GM12864 (cell line): Measurements from ENCODE around the gene ZNF276.

Experiments used
- DNase-seq: peaks from one replicate; pipeline ENCODE4 v3.0.0-alpha.2; 2011; ENCODE audit warnings: low read depth
- H3K4me3 ChIP-seq: 2 replicates; pipeline ENCODE4 v1.5.1; 2011; ENCODE audit warnings: mild to moderate bottlenecking, low read depth, low read length, control low read depth
- TF ChIP-seq, protein P1 (sequence below): IDR thresholded peaks from 2 replicates; pipeline ENCODE4 v1.5.1; 2011; ENCODE audit warnings: low read depth, mild to moderate bottlenecking, moderate library complexity, low read length, control low read depth, inconsistent platforms; ENCODE audit errors: missing control alignments

ZNF276 gene

DNA sequence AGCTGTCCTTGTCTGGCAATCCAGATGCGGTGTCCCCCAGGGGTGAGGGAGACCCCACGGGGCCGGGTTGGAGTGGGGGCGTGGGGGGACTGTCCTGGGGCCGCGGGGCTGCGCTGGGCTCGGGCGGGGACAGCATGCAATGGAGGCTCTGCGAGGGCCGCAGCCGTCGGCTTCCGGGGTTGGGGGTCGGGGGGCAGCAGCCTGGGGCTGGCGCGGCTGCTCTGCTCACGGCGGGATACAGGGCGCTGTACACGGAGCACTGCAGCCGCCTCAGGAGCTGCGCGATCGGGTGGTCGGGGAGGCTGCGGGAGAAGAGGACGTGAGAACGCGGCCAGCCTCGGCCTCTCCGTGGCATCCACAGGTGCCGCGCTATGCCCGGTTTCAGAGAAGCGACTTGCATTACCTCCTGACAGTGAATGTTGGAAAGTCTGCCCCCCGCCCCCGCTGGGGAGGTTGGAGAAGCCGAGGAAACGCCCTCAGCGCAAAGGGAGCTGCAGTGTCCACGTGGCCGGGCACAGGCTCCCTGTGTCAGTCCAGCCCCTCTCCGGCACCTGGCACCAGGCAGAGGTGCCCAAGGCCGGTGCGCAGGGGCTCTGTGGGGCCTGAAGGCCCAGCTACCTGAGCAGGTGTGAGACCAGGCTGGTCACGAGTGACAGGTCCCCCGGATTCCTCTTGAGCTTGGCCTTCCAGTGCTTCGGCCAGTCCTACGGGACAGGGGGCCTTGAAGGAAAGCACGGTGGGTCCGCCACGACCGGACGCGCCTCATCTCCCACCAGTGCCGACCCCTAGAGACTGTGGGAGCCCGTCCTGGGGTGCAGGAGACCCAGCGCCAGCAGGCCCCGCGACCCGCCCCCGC lies 10.4 kb upstream of the ZNF276 start:
- DNase-seq, result no peak
- H3K4me3 ChIP-seq, result no peak overlapping the region
- TF ChIP-seq, protein P1, sequence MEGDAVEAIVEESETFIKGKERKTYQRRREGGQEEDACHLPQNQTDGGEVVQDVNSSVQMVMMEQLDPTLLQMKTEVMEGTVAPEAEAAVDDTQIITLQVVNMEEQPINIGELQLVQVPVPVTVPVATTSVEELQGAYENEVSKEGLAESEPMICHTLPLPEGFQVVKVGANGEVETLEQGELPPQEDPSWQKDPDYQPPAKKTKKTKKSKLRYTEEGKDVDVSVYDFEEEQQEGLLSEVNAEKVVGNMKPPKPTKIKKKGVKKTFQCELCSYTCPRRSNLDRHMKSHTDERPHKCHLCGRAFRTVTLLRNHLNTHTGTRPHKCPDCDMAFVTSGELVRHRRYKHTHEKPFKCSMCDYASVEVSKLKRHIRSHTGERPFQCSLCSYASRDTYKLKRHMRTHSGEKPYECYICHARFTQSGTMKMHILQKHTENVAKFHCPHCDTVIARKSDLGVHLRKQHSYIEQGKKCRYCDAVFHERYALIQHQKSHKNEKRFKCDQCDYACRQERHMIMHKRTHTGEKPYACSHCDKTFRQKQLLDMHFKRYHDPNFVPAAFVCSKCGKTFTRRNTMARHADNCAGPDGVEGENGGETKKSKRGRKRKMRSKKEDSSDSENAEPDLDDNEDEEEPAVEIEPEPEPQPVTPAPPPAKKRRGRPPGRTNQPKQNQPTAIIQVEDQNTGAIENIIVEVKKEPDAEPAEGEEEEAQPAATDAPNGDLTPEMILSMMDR, result no peak

DNA sequence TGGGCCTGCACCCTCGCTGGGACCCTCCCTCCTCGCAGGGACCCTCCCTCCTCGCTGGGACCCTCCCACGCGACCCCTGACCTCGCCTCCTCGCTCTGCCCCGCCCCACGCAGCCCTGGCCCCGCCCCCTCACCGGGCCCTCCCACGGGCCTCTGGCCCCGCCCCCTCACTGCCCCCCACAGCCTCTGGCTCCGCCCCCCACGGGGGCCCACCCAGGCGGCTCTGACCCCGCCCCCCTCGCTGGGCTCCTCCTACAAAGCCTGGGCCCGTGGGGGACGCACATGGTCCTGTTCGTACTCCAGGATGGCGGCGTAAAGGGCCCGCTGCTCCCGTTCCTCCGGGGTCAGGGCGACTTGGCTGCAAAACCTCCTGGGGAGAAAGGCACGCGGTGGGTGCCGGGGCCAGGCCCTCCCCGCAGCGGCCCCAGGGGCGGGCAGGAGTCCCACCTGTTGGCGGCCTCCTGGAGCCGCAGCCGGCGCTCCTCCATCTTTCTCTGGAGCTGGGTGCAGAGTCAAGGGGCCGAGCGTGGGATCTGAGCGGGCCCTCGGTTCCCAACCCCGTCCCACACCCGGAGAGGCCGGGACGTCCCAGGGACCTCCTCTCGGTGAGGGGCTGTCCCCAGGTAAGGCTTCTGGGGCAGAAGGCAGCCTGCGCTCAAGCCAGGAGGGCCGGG lies 9.6 kb upstream of the ZNF276 start:
- no peak for DNase-seq
- TF ChIP-seq, protein P1, result no peak
- peak overlapping the region; percentile 76 for H3K4me3 ChIP-seq

DNA sequence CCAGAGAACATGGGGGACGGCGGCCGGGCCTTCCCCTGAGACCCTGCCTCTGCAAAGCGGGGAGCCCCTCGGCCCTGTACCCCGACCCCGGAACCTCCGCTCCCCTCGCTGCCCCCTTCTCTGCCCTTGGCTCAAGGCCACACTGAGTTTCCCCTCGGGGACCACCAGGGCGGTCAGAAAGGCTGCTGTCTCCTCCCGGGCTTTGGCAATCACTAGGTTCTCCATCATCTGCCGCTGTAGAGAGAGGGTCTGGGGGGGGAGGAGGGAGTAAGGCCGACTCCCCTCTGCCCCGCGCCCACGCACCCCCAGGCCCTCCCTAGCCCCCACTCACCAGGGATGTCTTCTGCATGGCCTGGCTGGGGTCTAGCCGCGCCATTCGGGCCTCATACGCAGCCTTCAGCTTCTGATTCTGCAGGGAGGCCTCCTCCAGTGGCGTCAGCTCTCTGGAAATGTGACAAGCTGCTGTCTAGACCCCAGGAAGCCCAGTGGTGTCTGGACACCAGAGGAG lies 9.0 kb upstream of the ZNF276 start:
- TF ChIP-seq, protein P1, result no peak
- DNase-seq, result no peak
- peak overlapping the region; percentile 76 for H3K4me3 ChIP-seq

DNA sequence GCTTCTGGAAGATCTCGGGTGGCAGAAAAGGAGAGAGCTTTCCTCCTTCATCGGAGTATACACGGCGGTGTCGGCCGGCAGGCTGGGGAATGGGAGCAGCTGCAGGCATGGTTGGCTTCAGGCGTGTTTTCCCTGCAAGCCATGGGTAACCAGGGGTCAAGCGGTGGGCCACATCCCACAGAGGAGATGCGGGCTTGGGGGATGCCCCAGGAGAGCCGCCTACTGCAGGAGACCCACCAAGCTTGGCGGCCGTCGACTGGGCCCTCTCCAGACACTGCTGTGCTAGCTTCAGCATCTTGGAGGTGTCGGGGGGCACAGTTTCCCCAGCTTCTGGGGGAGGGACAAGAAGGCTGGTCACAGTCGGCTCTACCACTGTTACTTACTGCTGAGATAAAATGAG lies 4.8 kb upstream of the ZNF276 start:
- no peak for DNase-seq

GRCh38 chr16:89716916-89717687 lies 4.2 kb upstream of the ZNF276 start:
- H3K4me3 ChIP-seq, result no peak overlapping the region
- DNase-seq, result no peak
- TF ChIP-seq, protein P1, result no peak

More for the DNA sequence above, 4.8 kb upstream of the ZNF276 start:
- H3K4me3 ChIP-seq, result no peak overlapping the region
- TF ChIP-seq, protein P1, result no peak

DNA sequence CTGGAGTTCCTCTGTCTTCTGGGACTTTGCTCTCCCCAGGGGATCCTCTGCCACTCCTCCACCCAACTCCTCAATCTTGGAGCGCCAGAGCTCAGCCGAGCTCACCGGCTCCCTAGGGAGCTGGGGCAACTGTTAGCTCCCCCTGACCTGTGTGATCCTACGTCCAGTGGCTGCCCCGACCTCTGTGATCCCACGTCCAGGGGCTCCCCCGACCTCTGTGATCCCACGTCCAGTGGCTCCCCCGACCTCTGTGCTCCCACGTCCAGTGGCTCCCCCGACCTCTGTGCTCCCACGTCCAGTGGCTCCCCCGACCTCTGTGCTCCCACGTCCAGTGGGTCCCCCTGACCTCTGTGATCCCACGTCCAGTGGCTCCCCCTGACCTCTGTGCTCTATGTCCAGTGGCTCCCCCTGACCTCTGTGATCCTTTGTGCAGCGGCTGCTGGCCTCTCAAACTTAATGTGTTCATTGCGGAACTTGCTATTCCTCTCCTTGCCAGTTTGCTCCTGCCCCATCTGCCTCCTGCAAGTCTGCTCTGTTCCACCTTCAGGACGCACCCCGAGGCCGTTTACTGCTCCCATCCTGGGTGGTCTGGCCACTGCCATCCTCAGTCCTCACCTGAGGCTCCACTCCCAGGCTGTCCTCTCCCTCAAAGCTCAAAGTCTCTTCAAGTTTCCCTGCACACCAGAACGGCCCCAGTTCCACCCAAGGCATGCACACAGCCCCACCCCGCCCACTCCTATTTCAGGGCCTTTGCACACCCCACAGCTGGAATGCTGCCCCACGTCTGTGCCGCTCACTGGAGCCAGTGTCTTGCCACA lies 3.4 kb upstream of the ZNF276 start:
- DNase-seq, result no peak
- H3K4me3 ChIP-seq, result no peak overlapping the region
- TF ChIP-seq, protein P1, result no peak
